Hepatocyte (in vitro differentiated cells): ENCODE data around the gene AMELX.

Experiments
- CTCF ChIP-seq: fragments of 200-600 bp; sonication (generic); IDR thresholded peaks from 2 replicates; pipeline ENCODE4 v1.5.1; 2016; ENCODE audit warnings: antibody characterized with exemption, mild to moderate bottlenecking; ENCODE audit not compliant: poor library complexity
- EZH2phosphoT487 ChIP-seq: fragments of 200-600 bp; sonication (generic); IDR thresholded peaks from one replicate; pipeline ENCODE4 v1.6.1; 2018; ENCODE audit warnings: antibody characterized with exemption, mild to moderate bottlenecking, low read depth, moderate library complexity; ENCODE audit not compliant: unreplicated experiment, severe bottlenecking

- no peak for TF ChIP-seq EZH2phosphoT487
- TF ChIP-seq CTCF = no peak
Measured at GRCh38 chrX:11257290-11257689, 35.9 kb upstream of the AMELX start.
